Upper lobe of left lung (tissue), 6 donors: ENCODE measurements around the gene PRDM8. TPM values are rescaled to one million over a fixed set of nuclear protein-coding genes. Genes with fewer than 3 reads are reported as not detected.

Source experiments
- ATAC-seq, 2 donors: fragments of 200-7000 bp; cut with Tn5 transposase; one replicate each; pipeline ENCODE4 v1.9.1; 2022; ENCODE audit warnings: mild to moderate bottlenecking in 2 of 2, moderate library complexity in 2 of 2; ENCODE audit not compliant: low FRiP score in 2 of 2
- DNase-seq, 2 donors: peaks; one replicate each; pipeline ENCODE4 v3.0.0-alpha.2; 2019 to 2020
- H3K27ac ChIP-seq, 4 donors: fragments of 200-600 bp; sonication (generic); one replicate each; pipeline ENCODE4 v1.5.1; 2016 to 2019
- H3K27me3 ChIP-seq, 4 donors: fragments of 200-600 bp; sonication (generic); one replicate each; pipeline ENCODE4 v1.5.1; 2017 to 2019
- H3K36me3 ChIP-seq, 4 donors: fragments of 200-600 bp; sonication (generic); one replicate each; pipeline ENCODE4 v1.5.1; 2016 to 2019
- H3K4me1 ChIP-seq, 4 donors: fragments of 200-600 bp; sonication (generic); one replicate each; pipeline ENCODE4 v1.5.1; 2018 to 2019
- H3K4me3 ChIP-seq, 4 donors: fragments of 200-600 bp; sonication (generic); one replicate each; pipeline ENCODE4 v1.5.1; 2017 to 2019; ENCODE audit warnings: mild to moderate bottlenecking in 2 of 4, moderate library complexity in 1 of 4
- H3K9me3 ChIP-seq, 4 donors: fragments of 200-600 bp; sonication (generic); one replicate each; pipeline ENCODE4 v1.5.1; 2018 to 2019
- CTCF ChIP-seq, 6 experiments: fragments of 450-650 bp in 4 of 6; fragments of 200-600 bp in 2 of 6; sonication (generic) in 2 of 6; IDR thresholded peaks; one replicate each; pipeline ENCODE4 v1.5.1; 2016 to 2019; ENCODE audit warnings: antibody characterized with exemption in 6 of 6
- EP300 ChIP-seq, 4 donors: sonication (generic); formaldehyde crosslinking; IDR thresholded peaks; one replicate each; pipeline ENCODE4 v1.5.1; 2017; ENCODE audit warnings: antibody characterized with exemption in 4 of 4, control low read depth in 2 of 4
- POLR2A ChIP-seq, 4 donors: fragments of 450-650 bp; IDR thresholded peaks; one replicate each; pipeline ENCODE4 v1.5.1; 2016 to 2017; ENCODE audit warnings: antibody characterized with exemption in 4 of 4, mild to moderate bottlenecking in 2 of 4
- POLR2AphosphoS5 ChIP-seq, 2 donors: sonication (generic); formaldehyde crosslinking; IDR thresholded peaks; one replicate each; pipeline ENCODE4 v1.5.1; 2017; ENCODE audit warnings: antibody characterized with exemption in 2 of 2
- WGBS, 2 donors: methylation state at CpG; one replicate each; pipeline ENCODE4 v1.1.5; 2017 to 2018; 5-methylcytosine and 5-hydroxymethylcytosine counted together
- total RNA-seq, 6 donors: library from RNA; depleted of rRNA in 4 of 6; stranded (reverse); fragments of >200 nt in 4 of 6; gene quantifications; one replicate each; pipeline versions ENCODE4 v1.1.0 to v1.2.1, GENCODE V29; 2016 to 2021
- donor health status: DM: no; HTN: no; CAD: no; lungs with moderate emphysema.
- donor health status: DM: no; HTN: yes; CAD: no; lungs with severe emphysema.

Gene PRDM8
- total RNA-seq, 6 donors from 2014 or later = 0.11 to 3.3 (median 1.9) TPM

- 76 to 82% methylated on average over 1 of the region's 1 CpG for WGBS, 2 donors
- ATAC-seq (no peak), DNase-seq (no peak)
- Histone ChIP-seq H3K27me3 (no peaks in the 10 kb centered on the region), H3K4me1 (no peaks in the 10 kb centered on the region), H3K36me3 (no peaks in the 10 kb centered on the region), H3K4me3 (no peak overlapping the region), H3K9me3 (no peaks in the 10 kb centered on the region), H3K27ac (no peak overlapping the region)
- TF ChIP-seq CTCF (IDR thresholded peaks at IDR 0.05) (no peak), POLR2A (IDR thresholded peaks at IDR 0.05) (no peak), EP300 (IDR thresholded peaks at IDR 0.05) (no peak), POLR2AphosphoS5 (IDR thresholded peaks at IDR 0.05) (no peak)
Observed at GRCh38 chr4:80235451-80235850, 38.1 kb downstream of the PRDM8 start.

DNA sequence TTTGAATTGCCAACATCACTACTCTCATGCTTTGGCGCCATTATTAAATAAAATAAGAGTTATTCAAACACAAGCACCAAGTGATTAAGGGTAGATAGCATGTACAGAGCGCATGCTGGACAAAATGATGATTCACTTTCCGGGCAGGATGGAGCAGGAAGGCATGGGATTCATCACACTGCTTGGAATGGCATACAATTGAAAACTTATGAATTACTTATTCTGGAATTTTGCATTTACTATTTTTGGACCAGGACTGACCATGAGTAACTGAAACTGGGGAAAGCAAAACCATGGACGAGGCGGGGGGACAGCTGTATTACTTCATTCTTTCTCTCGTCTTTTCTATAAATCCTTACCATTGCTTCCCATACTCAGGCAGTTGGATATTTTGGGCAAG lies 40.7 kb downstream of the PRDM8 start:
- DNase-seq (no peak), ATAC-seq (no peak)
- TF ChIP-seq EP300 (IDR thresholded peaks at IDR 0.05) (no peak), POLR2AphosphoS5 (IDR thresholded peaks at IDR 0.05) (no peak), POLR2A (IDR thresholded peaks at IDR 0.05) (no peak), CTCF (IDR thresholded peaks at IDR 0.05) (no peak)
- H3K36me3 ChIP-seq = no peaks in the 10 kb centered on the region
- 81 to 88% methylated on average over 6 of the region's 6 CpGs for WGBS, 2 donors
- H3K27ac ChIP-seq = no peak overlapping the region
- no peaks in the 10 kb centered on the region for H3K9me3 ChIP-seq
- no peaks in the 10 kb centered on the region for H3K4me1 ChIP-seq
- no peak overlapping the region for H3K4me3 ChIP-seq
- H3K27me3 ChIP-seq = no peaks in the 10 kb centered on the region

GRCh38 chr4:80239480-80240150 lies 42.3 kb downstream of the PRDM8 start:
- H3K9me3 ChIP-seq = no peaks in the 10 kb centered on the region
- no peaks in the 10 kb centered on the region for H3K36me3 ChIP-seq
- DNase-seq = no peak
- H3K27me3 ChIP-seq = no peaks in the 10 kb centered on the region
- no peaks in the 10 kb centered on the region for H3K4me1 ChIP-seq
- no peak for ATAC-seq
- no peak overlapping the region for H3K4me3 ChIP-seq
- TF ChIP-seq EP300 (IDR thresholded peaks at IDR 0.05) (no peak), POLR2A (IDR thresholded peaks at IDR 0.05) (no peak), POLR2AphosphoS5 (IDR thresholded peaks at IDR 0.05) (no peak), CTCF (IDR thresholded peaks at IDR 0.05) (no peak)
- 86 to 93% methylated on average over 3 of the region's 3 CpGs for WGBS, 2 donors
- H3K27ac ChIP-seq = no peak overlapping the region

- no peak for ATAC-seq
- Histone ChIP-seq H3K27me3 (no peaks in the 10 kb centered on the region), H3K27ac (no peak overlapping the region), H3K4me3 (no peak overlapping the region), H3K36me3 (no peaks in the 10 kb centered on the region), H3K9me3 (no peaks in the 10 kb centered on the region), H3K4me1 (no peaks in the 10 kb centered on the region)
- DNase-seq = no peak
- TF ChIP-seq CTCF (IDR thresholded peaks at IDR 0.05) = no peak
- TF ChIP-seq POLR2AphosphoS5 (IDR thresholded peaks at IDR 0.05) = no peak
- TF ChIP-seq EP300 (IDR thresholded peaks at IDR 0.05) = no peak
- no peak for TF ChIP-seq POLR2A (IDR thresholded peaks at IDR 0.05)
Observed at GRCh38 chr4:80240976-80241375, 43.7 kb downstream of the PRDM8 start.
